ENCODE measurements around the gene DUSP21.
"Not testable (repeated sequence)": the region's sequence is repeated elsewhere in the genome, so short reads cannot be mapped to it uniquely, and the experiment has no call there.

DUSP21 gene

GRCh38 chrX:44881549-44881948, 37.7 kb downstream of the DUSP21 start:
- Histone ChIP-seq H3K9me3 (ENCODE audit: control insufficient read depth, low read length) (no peaks in the 10 kb centered on the region), H3K4me1 (ENCODE audit: control insufficient read depth, insufficient read depth, low read length) (peaks cover 4% of the 10 kb centered on the region), H3K9ac (ENCODE audit: low read length) (no peak overlapping the region), H3K4me3 (ENCODE audit: low read length) (no peak overlapping the region), H3K27me3 (ENCODE audit: control insufficient read depth, insufficient read depth, low read length) (no peaks in the 10 kb centered on the region), H3K36me3 (ENCODE audit: control insufficient read depth, insufficient read depth, low read length) (no peaks in the 10 kb centered on the region)

- Histone ChIP-seq H3K9me3 (ENCODE audit: control insufficient read depth, low read length) (no peaks in the 10 kb centered on the region), H3K27me3 (ENCODE audit: control insufficient read depth, insufficient read depth, low read length) (no peaks in the 10 kb centered on the region), H3K4me3 (ENCODE audit: low read length) (no peak overlapping the region), H3K4me1 (ENCODE audit: control insufficient read depth, insufficient read depth, low read length) (no peaks in the 10 kb centered on the region), H3K36me3 (ENCODE audit: control insufficient read depth, insufficient read depth, low read length) (no peaks in the 10 kb centered on the region), H3K9ac (ENCODE audit: low read length) (no peak overlapping the region)
Observed at GRCh38 chrX:44882635-44883034, 38.8 kb downstream of the DUSP21 start.

- Histone ChIP-seq H3K4me3 (ENCODE audit: low read length) (no peak overlapping the region), H3K4me1 (ENCODE audit: control insufficient read depth, insufficient read depth, low read length) (no peaks in the 10 kb centered on the region), H3K9me3 (ENCODE audit: control insufficient read depth, low read length) (no peaks in the 10 kb centered on the region), H3K36me3 (ENCODE audit: control insufficient read depth, insufficient read depth, low read length) (no peaks in the 10 kb centered on the region), H3K9ac (ENCODE audit: low read length) (no peak overlapping the region), H3K27me3 (ENCODE audit: control insufficient read depth, insufficient read depth, low read length) (no peaks in the 10 kb centered on the region)
Observed at GRCh38 chrX:44884944-44885343, 41.1 kb downstream of the DUSP21 start.

- Histone ChIP-seq H3K27me3 (ENCODE audit: control insufficient read depth, insufficient read depth, low read length) (no peaks in the 10 kb centered on the region), H3K9ac (ENCODE audit: low read length) (no peak overlapping the region), H3K9me3 (ENCODE audit: control insufficient read depth, low read length) (no peaks in the 10 kb centered on the region), H3K36me3 (ENCODE audit: control insufficient read depth, insufficient read depth, low read length) (no peaks in the 10 kb centered on the region), H3K4me3 (ENCODE audit: low read length) (no peak overlapping the region), H3K4me1 (ENCODE audit: control insufficient read depth, insufficient read depth, low read length) (no peaks in the 10 kb centered on the region)
Observed at GRCh38 chrX:44889824-44890223, 46.0 kb downstream of the DUSP21 start.

- no peak overlapping the region for H3K9ac ChIP-seq (ENCODE audit: low read length)
- no peaks in the 10 kb centered on the region for H3K4me1 ChIP-seq (ENCODE audit: control insufficient read depth, insufficient read depth, low read length)
- H3K36me3 ChIP-seq (ENCODE audit: control insufficient read depth, insufficient read depth, low read length), result no peaks in the 10 kb centered on the region
- H3K27me3 ChIP-seq (ENCODE audit: control insufficient read depth, insufficient read depth, low read length), result no peaks in the 10 kb centered on the region
- H3K4me3 ChIP-seq (ENCODE audit: low read length), result no peak overlapping the region
- H3K9me3 ChIP-seq (ENCODE audit: control insufficient read depth, low read length), result no peaks in the 10 kb centered on the region
Observed at GRCh38 chrX:44890247-44890646, 46.4 kb downstream of the DUSP21 start.

GRCh38 chrX:44890687-44891086, 46.9 kb downstream of the DUSP21 start:
- not testable (repeated sequence) for H3K36me3 ChIP-seq (ENCODE audit: control insufficient read depth, insufficient read depth, low read length); H3K27me3 ChIP-seq (ENCODE audit: control insufficient read depth, insufficient read depth, low read length); H3K9me3 ChIP-seq (ENCODE audit: control insufficient read depth, low read length); H3K4me3 ChIP-seq (ENCODE audit: low read length); H3K9ac ChIP-seq (ENCODE audit: low read length); H3K4me1 ChIP-seq (ENCODE audit: control insufficient read depth, insufficient read depth, low read length)

GRCh38 chrX:44891642-44892041, 47.8 kb downstream of the DUSP21 start:
- Histone ChIP-seq H3K27me3 (ENCODE audit: control insufficient read depth, insufficient read depth, low read length) (no peaks in the 10 kb centered on the region), H3K9me3 (ENCODE audit: control insufficient read depth, low read length) (no peaks in the 10 kb centered on the region), H3K4me1 (ENCODE audit: control insufficient read depth, insufficient read depth, low read length) (no peaks in the 10 kb centered on the region), H3K4me3 (ENCODE audit: low read length) (no peak overlapping the region), H3K9ac (ENCODE audit: low read length) (no peak overlapping the region), H3K36me3 (ENCODE audit: control insufficient read depth, insufficient read depth, low read length) (no peaks in the 10 kb centered on the region)
